Neural cell (in vitro differentiated cells): Measurements from ENCODE around the gene NCKIPSD. TPM values are rescaled to one million over a fixed set of nuclear protein-coding genes. Genes with fewer than 3 reads are reported as not detected.

Experiments
- H2AFZ ChIP-seq: fragments of 200-600, 300-800 bp; sonication (generic), shearing (Covaris generic); 2 replicates; pipeline ENCODE4 v1.6.0; 2014; ENCODE audit warnings: low read depth, mild to moderate bottlenecking, antibody characterized with exemption, low read length, moderate library complexity
- H3F3A ChIP-seq: fragments of 200-600 bp; shearing (Covaris generic); 2 replicates; pipeline ENCODE4 v1.6.1; 2016; ENCODE audit warnings: mild to moderate bottlenecking, moderate library complexity, mixed read lengths, antibody characterized with exemption, low read length; ENCODE audit not compliant: insufficient read depth, poor library complexity, severe bottlenecking
- H3K27ac ChIP-seq: fragments of 200-600, 300-800 bp; sonication (generic), shearing (Covaris generic); 2 replicates; pipeline ENCODE4 v1.5.1; 2014; ENCODE audit warnings: mild to moderate bottlenecking, low read length, moderate library complexity
- H3K27me3 ChIP-seq: fragments of 300-800, 200-600 bp; sonication (generic), shearing (Covaris generic); 2 replicates; pipeline ENCODE4 v1.6.0; 2014; ENCODE audit warnings: mild to moderate bottlenecking, low read depth, low read length, moderate library complexity; ENCODE audit not compliant: insufficient read depth
- H3K36me3 ChIP-seq: fragments of 300-800, 200-600 bp; sonication (generic), shearing (Covaris generic); 2 replicates; pipeline ENCODE4 v1.5.1; 2014; ENCODE audit warnings: mild to moderate bottlenecking, antibody characterized with exemption, low read length, moderate library complexity; ENCODE audit not compliant: insufficient read depth
- H3K4me2 ChIP-seq: fragments of 300-800, 200-600 bp; sonication (generic), shearing (Covaris generic); 2 replicates; pipeline ENCODE4 v1.6.0; 2014; ENCODE audit warnings: mild to moderate bottlenecking, low read length
- H3K4me3 ChIP-seq: fragments of 300-800, 200-600 bp; sonication (generic), shearing (Covaris generic); 2 replicates; pipeline ENCODE4 v1.5.1; 2014; ENCODE audit warnings: mild to moderate bottlenecking, low read length, moderate library complexity
- H3K79me2 ChIP-seq: fragments of 200-600 bp; shearing (Covaris generic); replicated peaks from 2 replicates; pipeline ENCODE4 v1.6.0; 2014; ENCODE audit warnings: mild to moderate bottlenecking, low read length, moderate library complexity; ENCODE audit not compliant: insufficient read depth
- H3K9ac ChIP-seq: fragments of 300-800, 200-600 bp; sonication (generic), shearing (Covaris generic); 2 replicates; pipeline ENCODE4 v1.6.1; 2016; ENCODE audit warnings: mild to moderate bottlenecking, low read length, mixed read lengths
- H3K9me2 ChIP-seq: fragments of 200-600 bp; shearing (Covaris generic); 2 replicates; pipeline ENCODE4 v1.6.1; 2016; ENCODE audit warnings: mild to moderate bottlenecking, low read length, mixed read lengths; ENCODE audit not compliant: insufficient read depth
- H3K9me3 ChIP-seq: fragments of 200-600, 300-800 bp; sonication (generic), shearing (Covaris generic); 2 replicates; pipeline ENCODE4 v1.6.1; 2016; ENCODE audit warnings: mild to moderate bottlenecking, mixed run types, low read length, moderate library complexity, mixed read lengths
- H4K20me1 ChIP-seq: fragments of 200-600 bp; shearing (Covaris generic); 2 replicates; pipeline ENCODE4 v1.6.1; 2016; ENCODE audit warnings: mild to moderate bottlenecking, mixed run types; ENCODE audit not compliant: insufficient read depth
- CTCF ChIP-seq: fragments of 450-650 bp; IDR thresholded peaks from 2 replicates; pipeline ENCODE4 v1.5.1; 2014; ENCODE audit warnings: antibody characterized with exemption, mild to moderate bottlenecking, moderate library complexity; ENCODE audit not compliant: poor library complexity, severe bottlenecking
- EP300 ChIP-seq: fragments of 450-650 bp; conservative IDR thresholded peaks from 2 replicates; pipeline ENCODE4 v1.6.1; 2014; ENCODE audit warnings: antibody characterized with exemption, mild to moderate bottlenecking, moderate library complexity; ENCODE audit not compliant: poor library complexity, severe bottlenecking
- EZH2 ChIP-seq: fragments of 200-600, 300-800 bp; shearing (Covaris generic), sonication (generic); IDR thresholded peaks from 2 replicates; pipeline ENCODE4 v1.6.1; 2014; ENCODE audit warnings: antibody characterized with exemption, low read length, borderline replicate concordance, mild to moderate bottlenecking; ENCODE audit not compliant: insufficient read depth, poor library complexity, severe bottlenecking
- MXI1 ChIP-seq: fragments of 450-650 bp; conservative IDR thresholded peaks from 2 replicates; pipeline ENCODE4 v1.6.1; 2014; ENCODE audit warnings: antibody characterized with exemption, mild to moderate bottlenecking; ENCODE audit not compliant: poor library complexity, severe bottlenecking
- RAD21 ChIP-seq: fragments of 450-650 bp; conservative IDR thresholded peaks from 2 replicates; pipeline ENCODE4 v1.6.1; 2014; ENCODE audit warnings: antibody characterized with exemption, mild to moderate bottlenecking, moderate library complexity
- SMC3 ChIP-seq: fragments of 450-650 bp; conservative IDR thresholded peaks from 2 replicates; pipeline ENCODE4 v1.6.1; 2014; ENCODE audit warnings: antibody characterized with exemption, mild to moderate bottlenecking, moderate library complexity; ENCODE audit not compliant: poor library complexity
- TAF1 ChIP-seq: IDR thresholded peaks from 2 replicates; pipeline ENCODE4 v1.6.1; 2012; ENCODE audit warnings: low read depth
- polyA plus RNA-seq: library from polyadenylated mRNA; depleted of rRNA; stranded (reverse); fragments of >200 nt; gene quantifications from 2 replicates; pipeline ENCODE4 v1.2.3, GENCODE V29; 2014
- TF ChIP-seq, protein P1 (sequence below): IDR thresholded peaks from 2 replicates; pipeline ENCODE4 v1.6.1; 2012; ENCODE audit warnings: borderline replicate concordance

The NCKIPSD gene
- polyA plus RNA-seq, 1 donor from 2014 or later: 19.0 TPM

DNA sequence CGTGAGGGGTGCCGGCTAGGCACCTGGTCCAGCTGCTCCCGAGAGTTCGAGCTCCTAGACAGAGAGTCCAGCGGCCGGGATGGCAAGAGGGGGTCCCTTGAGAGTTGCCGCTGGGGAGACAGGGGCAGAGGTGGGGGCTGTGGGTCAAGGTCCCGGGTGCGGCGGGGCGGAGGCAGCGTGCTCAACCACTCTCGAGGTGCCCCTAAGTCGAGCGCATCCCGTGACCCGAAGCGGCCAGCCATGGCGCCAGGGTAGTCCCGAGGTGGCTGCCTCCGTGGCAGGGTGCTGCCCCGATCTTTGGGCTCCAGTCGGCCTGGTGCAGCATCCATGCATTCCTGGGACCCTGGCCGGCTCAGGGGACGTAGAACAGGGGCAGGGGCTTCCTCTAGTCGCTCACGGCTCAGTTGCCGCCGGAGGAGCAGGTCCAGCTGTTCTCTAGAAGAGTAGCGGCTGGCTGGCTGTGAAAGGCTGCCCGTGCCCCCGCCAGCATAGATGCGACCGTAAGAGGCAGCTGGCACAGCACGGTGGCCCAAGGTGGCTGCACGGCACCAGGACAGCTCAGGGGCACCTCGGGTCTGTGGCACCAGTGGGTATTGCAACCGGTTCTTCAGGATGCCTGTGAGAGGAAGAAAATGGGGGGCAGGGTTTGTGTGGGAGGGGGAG is 45.6 kb downstream of the NCKIPSD start:
- H3K9me2 ChIP-seq: no peaks in the 10 kb centered on the region
- no peaks in the 10 kb centered on the region for H3K36me3 ChIP-seq
- peaks cover 39% of the 10 kb centered on the region for H4K20me1 ChIP-seq
- H2AFZ ChIP-seq: no peak overlapping the region
- no peak overlapping the region for H3K9ac ChIP-seq
- TF ChIP-seq MXI1: no peak
- TF ChIP-seq EZH2: no peak
- no peak for TF ChIP-seq CTCF
- TF ChIP-seq TAF1: no peak
- TF ChIP-seq, protein P1, sequence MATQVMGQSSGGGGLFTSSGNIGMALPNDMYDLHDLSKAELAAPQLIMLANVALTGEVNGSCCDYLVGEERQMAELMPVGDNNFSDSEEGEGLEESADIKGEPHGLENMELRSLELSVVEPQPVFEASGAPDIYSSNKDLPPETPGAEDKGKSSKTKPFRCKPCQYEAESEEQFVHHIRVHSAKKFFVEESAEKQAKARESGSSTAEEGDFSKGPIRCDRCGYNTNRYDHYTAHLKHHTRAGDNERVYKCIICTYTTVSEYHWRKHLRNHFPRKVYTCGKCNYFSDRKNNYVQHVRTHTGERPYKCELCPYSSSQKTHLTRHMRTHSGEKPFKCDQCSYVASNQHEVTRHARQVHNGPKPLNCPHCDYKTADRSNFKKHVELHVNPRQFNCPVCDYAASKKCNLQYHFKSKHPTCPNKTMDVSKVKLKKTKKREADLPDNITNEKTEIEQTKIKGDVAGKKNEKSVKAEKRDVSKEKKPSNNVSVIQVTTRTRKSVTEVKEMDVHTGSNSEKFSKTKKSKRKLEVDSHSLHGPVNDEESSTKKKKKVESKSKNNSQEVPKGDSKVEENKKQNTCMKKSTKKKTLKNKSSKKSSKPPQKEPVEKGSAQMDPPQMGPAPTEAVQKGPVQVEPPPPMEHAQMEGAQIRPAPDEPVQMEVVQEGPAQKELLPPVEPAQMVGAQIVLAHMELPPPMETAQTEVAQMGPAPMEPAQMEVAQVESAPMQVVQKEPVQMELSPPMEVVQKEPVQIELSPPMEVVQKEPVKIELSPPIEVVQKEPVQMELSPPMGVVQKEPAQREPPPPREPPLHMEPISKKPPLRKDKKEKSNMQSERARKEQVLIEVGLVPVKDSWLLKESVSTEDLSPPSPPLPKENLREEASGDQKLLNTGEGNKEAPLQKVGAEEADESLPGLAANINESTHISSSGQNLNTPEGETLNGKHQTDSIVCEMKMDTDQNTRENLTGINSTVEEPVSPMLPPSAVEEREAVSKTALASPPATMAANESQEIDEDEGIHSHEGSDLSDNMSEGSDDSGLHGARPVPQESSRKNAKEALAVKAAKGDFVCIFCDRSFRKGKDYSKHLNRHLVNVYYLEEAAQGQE: no peak
- no peak for TF ChIP-seq RAD21
- TF ChIP-seq SMC3: no peak
- no peak for TF ChIP-seq EP300
- H3K4me3 ChIP-seq: no peak overlapping the region
- H3K27me3 ChIP-seq: no peaks in the 10 kb centered on the region
- no peak overlapping the region for H3K4me2 ChIP-seq
- H3K9me3 ChIP-seq: no peaks in the 10 kb centered on the region
- H3F3A ChIP-seq: no peaks in the 10 kb centered on the region
- no peaks in the 10 kb centered on the region for H3K79me2 ChIP-seq
- no peak overlapping the region for H3K27ac ChIP-seq

- Histone ChIP-seq H3F3A (no peaks in the 10 kb centered on the region), H3K9me2 (no peaks in the 10 kb centered on the region), H3K27ac (no peak overlapping the region), H3K36me3 (no peaks in the 10 kb centered on the region), H3K4me3 (no peak overlapping the region), H3K27me3 (no peaks in the 10 kb centered on the region), H3K9me3 (no peaks in the 10 kb centered on the region), H3K4me2 (no peak overlapping the region), H2AFZ (no peak overlapping the region), H3K79me2 (no peaks in the 10 kb centered on the region), H4K20me1 (peaks cover 39% of the 10 kb centered on the region), H3K9ac (no peak overlapping the region)
- TF ChIP-seq, protein P1: no peak
- TF ChIP-seq CTCF (no peak), SMC3 (no peak), EP300 (no peak)
These were observed 48.4 kb downstream of the NCKIPSD start for GRCh38 chr3:48637305-48637704.
